Measurements from ENCODE around the gene MAVS. TPM values are rescaled to one million over a fixed set of nuclear protein-coding genes. Genes with fewer than 3 reads are reported as not detected.

Gene MAVS
- total RNA-seq, 1 experiment from 2014 or later, result 24.2 TPM

DNA sequence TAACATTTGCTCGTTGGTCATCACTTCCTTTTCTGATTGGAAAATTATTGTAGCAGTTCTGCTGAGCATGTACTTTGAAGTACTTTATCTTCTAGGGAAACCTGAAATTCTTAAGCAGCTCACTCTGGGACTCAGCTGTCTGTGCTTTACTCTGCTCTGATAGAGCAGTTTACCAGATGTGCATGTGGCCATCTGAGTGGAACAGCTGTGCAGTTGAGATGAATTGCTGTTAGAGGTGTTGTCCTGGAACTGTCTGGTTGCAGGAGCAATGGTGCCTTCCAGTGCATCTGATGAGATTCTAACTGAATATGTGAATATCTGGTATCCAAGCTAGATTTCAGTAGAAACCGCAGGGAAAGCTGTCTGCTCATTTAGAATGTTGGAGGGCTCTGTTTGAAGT is 69.7 kb downstream of the MAVS start:
- Histone ChIP-seq H3K14ac (ENCODE audit: insufficient read depth, low read length) (no peak overlapping the region), H4K91ac (ENCODE audit: insufficient read length, low read depth, low read length) (no peak overlapping the region), H4K5ac (ENCODE audit: insufficient read length, low read depth, low read length) (no peak overlapping the region), H3K23ac (ENCODE audit: insufficient read length, low read depth, low read length) (no peak overlapping the region), H2AFZ (ENCODE audit: low read length) (no peak overlapping the region), H2AK5ac (ENCODE audit: insufficient read length, low read length) (no peak overlapping the region), H2BK5ac (ENCODE audit: insufficient read length, low read length) (no peak overlapping the region), H3K18ac (ENCODE audit: insufficient read length, low read depth, low read length) (no peak overlapping the region), H3K27ac (ENCODE audit: insufficient read length, low read depth, low read length) (no peak overlapping the region), H4K20me1 (ENCODE audit: control insufficient read depth, insufficient read depth, insufficient read length) (no peaks in the 10 kb centered on the region), H3K56ac (ENCODE audit: insufficient read length, low read depth, low read length) (no peak overlapping the region), H3K23me2 (ENCODE audit: insufficient read length, low read depth, low read length, poor library complexity, severe bottlenecking) (no peaks in the 10 kb centered on the region), H2BK15ac (ENCODE audit: low read depth, low read length) (no peak overlapping the region), H4K8ac (replicated peaks; ENCODE audit: insufficient read length, low read depth, low read length) (no peak overlapping the region), H2BK120ac (ENCODE audit: low read depth, low read length, poor library complexity, severe bottlenecking) (no peak overlapping the region), H3K79me1 (ENCODE audit: insufficient read depth, low read depth, low read length, poor library complexity, severe bottlenecking) (peaks cover 4% of the 10 kb centered on the region), H3K4ac (ENCODE audit: low read depth, low read length) (no peak overlapping the region), H2BK12ac (ENCODE audit: insufficient read length, low read depth, low read length) (no peak overlapping the region), H2BK20ac (ENCODE audit: low read depth, low read length, poor library complexity, severe bottlenecking) (no peak overlapping the region), H3K9ac (ENCODE audit: extremely low read depth, insufficient read length, low read length) (no peak overlapping the region), H3K79me2 (ENCODE audit: insufficient read depth, low read length) (peaks cover 12% of the 10 kb centered on the region; the same call in 1 of the 2 replicates), H3K9me3 (ENCODE audit: control insufficient read depth, low read depth, low read length) (no peaks in the 10 kb centered on the region), H3K27me3 (ENCODE audit: insufficient read depth, low read length) (no peaks in the 10 kb centered on the region), H3K4me2 (ENCODE audit: insufficient read depth, insufficient read length, low read length) (no peak overlapping the region), H3K4me1 (ENCODE audit: insufficient read depth, low read length) (no peaks in the 10 kb centered on the region), H3T11ph (ENCODE audit: low read length) (no peak overlapping the region)
- Mint-ChIP-seq H3K36me3 (ENCODE audit: insufficient read depth in 1 of 3, low read depth in 3 of 3) (peaks cover 53 to 88% (median 85%) of the 10 kb centered on the region in 3 experiments; a peak in 6 of 7 replicates), H3K27ac (no peak overlapping the region; a peak in 1 of 7 replicates), H3K4me1 (no peaks in the 10 kb centered on the region), H3K27me3 (ENCODE audit: low read depth) (no peaks in the 10 kb centered on the region), H3K4me3 (no peak overlapping the region), H3K9me3 (no peaks in the 10 kb centered on the region)
- no CpG with 5 or more reads among the region's 2 CpGs for WGBS (ENCODE audit: extremely low coverage, insufficient read length, low lambda C conversion rate)
- no peak for DNase-seq
- TF ChIP-seq, protein P1, sequence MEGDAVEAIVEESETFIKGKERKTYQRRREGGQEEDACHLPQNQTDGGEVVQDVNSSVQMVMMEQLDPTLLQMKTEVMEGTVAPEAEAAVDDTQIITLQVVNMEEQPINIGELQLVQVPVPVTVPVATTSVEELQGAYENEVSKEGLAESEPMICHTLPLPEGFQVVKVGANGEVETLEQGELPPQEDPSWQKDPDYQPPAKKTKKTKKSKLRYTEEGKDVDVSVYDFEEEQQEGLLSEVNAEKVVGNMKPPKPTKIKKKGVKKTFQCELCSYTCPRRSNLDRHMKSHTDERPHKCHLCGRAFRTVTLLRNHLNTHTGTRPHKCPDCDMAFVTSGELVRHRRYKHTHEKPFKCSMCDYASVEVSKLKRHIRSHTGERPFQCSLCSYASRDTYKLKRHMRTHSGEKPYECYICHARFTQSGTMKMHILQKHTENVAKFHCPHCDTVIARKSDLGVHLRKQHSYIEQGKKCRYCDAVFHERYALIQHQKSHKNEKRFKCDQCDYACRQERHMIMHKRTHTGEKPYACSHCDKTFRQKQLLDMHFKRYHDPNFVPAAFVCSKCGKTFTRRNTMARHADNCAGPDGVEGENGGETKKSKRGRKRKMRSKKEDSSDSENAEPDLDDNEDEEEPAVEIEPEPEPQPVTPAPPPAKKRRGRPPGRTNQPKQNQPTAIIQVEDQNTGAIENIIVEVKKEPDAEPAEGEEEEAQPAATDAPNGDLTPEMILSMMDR (conservative IDR thresholded peaks at IDR 0.05), result no peak
